ENCODE data around the gene MUCL3. TPM values are rescaled to one million over a fixed set of nuclear protein-coding genes. Genes with fewer than 3 reads are reported as not detected.
A peak's percentile ranks its signal among the peaks of the same experiment; 100 is the strongest.

Gene MUCL3
- total RNA-seq, 1 donor from 2014 or later = not detected

GRCh38 chr6:30937265-30937664 lies 3.5 kb upstream of the MUCL3 start:
- no peaks in the 10 kb centered on the region for H3K9me3 Mint-ChIP-seq (ENCODE audit: unreplicated experiment)
- Histone ChIP-seq H3K4me2 (ENCODE audit: low read length) (no peak overlapping the region), H3K36me3 (ENCODE audit: insufficient read depth, low read length) (no peaks in the 10 kb centered on the region), H3K4me1 (ENCODE audit: insufficient read depth, low read length) (no peaks in the 10 kb centered on the region), H3K79me2 (ENCODE audit: insufficient read depth, low read length) (no peaks in the 10 kb centered on the region), H4K20me1 (ENCODE audit: insufficient read depth, low read length) (no peaks in the 10 kb centered on the region), H3K27ac (ENCODE audit: low read depth, low read length) (no peak overlapping the region), H3K9ac (ENCODE audit: low read length) (no peak overlapping the region), H2AFZ (ENCODE audit: low read depth, low read length) (no peak overlapping the region), H3K4me3 (ENCODE audit: insufficient read depth, low read depth, low read length) (no peak overlapping the region), H3K9me3 (ENCODE audit: insufficient read depth, low read depth, low read length) (no peaks in the 10 kb centered on the region), H3K27me3 (ENCODE audit: insufficient read depth, low read length) (no peaks in the 10 kb centered on the region)
- no peak for FAIRE-seq
- no peaks in the 10 kb centered on the region for H3K4me1 Mint-ChIP-seq (ENCODE audit: low read depth, unreplicated experiment)
- H3K27ac Mint-ChIP-seq (ENCODE audit: unreplicated experiment) = no peak overlapping the region
- H3K36me3 Mint-ChIP-seq (ENCODE audit: low read depth, unreplicated experiment) = no peaks in the 10 kb centered on the region
- no peak for DNase-seq (ENCODE audit: low read depth)
- no peak for TF ChIP-seq EZH2 (IDR thresholded peaks at IDR 0.05; ENCODE audit: insufficient read depth, low read length)
- no peak overlapping the region for H3K4me3 Mint-ChIP-seq (ENCODE audit: unreplicated experiment)
- peaks cover 43% of the 10 kb centered on the region for H3K27me3 Mint-ChIP-seq (ENCODE audit: low read depth, unreplicated experiment)

GRCh38 chr6:30938730-30939129 lies 2.0 kb upstream of the MUCL3 start:
- DNase-seq (ENCODE audit: low read depth) (no peak), FAIRE-seq (no peak)
- H3K4me3 ChIP-seq (ENCODE audit: insufficient read depth, low read depth, low read length) = no peak overlapping the region
- H3K36me3 ChIP-seq (ENCODE audit: insufficient read depth, low read length) = no peaks in the 10 kb centered on the region
- H3K79me2 ChIP-seq (ENCODE audit: insufficient read depth, low read length) = no peaks in the 10 kb centered on the region
- peaks cover 1% of the 10 kb centered on the region for H3K9me3 Mint-ChIP-seq (ENCODE audit: unreplicated experiment)
- H3K9ac ChIP-seq (ENCODE audit: low read length) = no peak overlapping the region
- no peaks in the 10 kb centered on the region for H3K27me3 ChIP-seq (ENCODE audit: insufficient read depth, low read length)
- TF ChIP-seq CTCF (IDR thresholded peaks at IDR 0.05; ENCODE audit: insufficient read depth, low read depth, low read length) (no peak), EZH2 (IDR thresholded peaks at IDR 0.05; ENCODE audit: insufficient read depth, low read length) (no peak)
- H3K4me1 Mint-ChIP-seq (ENCODE audit: low read depth, unreplicated experiment) = peaks cover 6% of the 10 kb centered on the region
- no peaks in the 10 kb centered on the region for H4K20me1 ChIP-seq (ENCODE audit: insufficient read depth, low read length)
- H3K9me3 ChIP-seq (ENCODE audit: insufficient read depth, low read depth, low read length) = no peaks in the 10 kb centered on the region
- H2AFZ ChIP-seq (ENCODE audit: low read depth, low read length) = no peak overlapping the region
- no peak overlapping the region for H3K4me2 ChIP-seq (ENCODE audit: low read length)
- H3K4me3 Mint-ChIP-seq (ENCODE audit: unreplicated experiment) = no peak overlapping the region
- H3K36me3 Mint-ChIP-seq (ENCODE audit: low read depth, unreplicated experiment) = no peaks in the 10 kb centered on the region
- H3K27ac Mint-ChIP-seq (ENCODE audit: unreplicated experiment) = no peak overlapping the region
- H3K4me1 ChIP-seq (ENCODE audit: insufficient read depth, low read length) = peaks cover 5% of the 10 kb centered on the region
- peaks cover 49% of the 10 kb centered on the region for H3K27me3 Mint-ChIP-seq (ENCODE audit: low read depth, unreplicated experiment)
- H3K27ac ChIP-seq (ENCODE audit: low read depth, low read length) = no peak overlapping the region

GRCh38 chr6:30939473-30939872 lies 1.3 kb upstream of the MUCL3 start:
- Histone ChIP-seq H3K4me2 (ENCODE audit: low read length) (no peak overlapping the region), H4K20me1 (ENCODE audit: insufficient read depth, low read length) (no peaks in the 10 kb centered on the region), H3K27me3 (ENCODE audit: insufficient read depth, low read length) (peaks cover under 1% of the 10 kb centered on the region), H3K36me3 (ENCODE audit: insufficient read depth, low read length) (no peaks in the 10 kb centered on the region), H3K4me1 (ENCODE audit: insufficient read depth, low read length) (peaks cover 5% of the 10 kb centered on the region), H3K27ac (ENCODE audit: low read depth, low read length) (no peak overlapping the region), H3K9me3 (ENCODE audit: insufficient read depth, low read depth, low read length) (no peaks in the 10 kb centered on the region), H2AFZ (ENCODE audit: low read depth, low read length) (no peak overlapping the region), H3K9ac (ENCODE audit: low read length) (no peak overlapping the region), H3K4me3 (ENCODE audit: insufficient read depth, low read depth, low read length) (no peak overlapping the region), H3K79me2 (ENCODE audit: insufficient read depth, low read length) (no peaks in the 10 kb centered on the region)
- DNase-seq (ENCODE audit: low read depth) (peak; percentile 32), FAIRE-seq (no peak)
- Mint-ChIP-seq H3K4me3 (ENCODE audit: unreplicated experiment) (no peak overlapping the region), H3K27ac (ENCODE audit: unreplicated experiment) (no peak overlapping the region), H3K27me3 (ENCODE audit: low read depth, unreplicated experiment) (peaks cover 46% of the 10 kb centered on the region), H3K4me1 (ENCODE audit: low read depth, unreplicated experiment) (peaks cover 6% of the 10 kb centered on the region), H3K9me3 (ENCODE audit: unreplicated experiment) (peaks cover 1% of the 10 kb centered on the region), H3K36me3 (ENCODE audit: low read depth, unreplicated experiment) (no peaks in the 10 kb centered on the region)
- TF ChIP-seq CTCF (IDR thresholded peaks at IDR 0.05; ENCODE audit: insufficient read depth, low read depth, low read length) (no peak), EZH2 (IDR thresholded peaks at IDR 0.05; ENCODE audit: insufficient read depth, low read length) (no peak)

All from astrocyte (in vitro differentiated cells and primary cell).